ENCODE results near the gene BATF. TPM values are rescaled to one million over a fixed set of nuclear protein-coding genes. Genes with fewer than 3 reads are reported as not detected.

The BATF gene
- total and polyA plus RNA-seq, 2 experiments from 2014 or later: 3.1 TPM; not detected in 1

- no peak overlapping the region for H2AFZ ChIP-seq
- no peaks in the 10 kb centered on the region for H3K36me3 ChIP-seq (replicated peaks; ENCODE audit: insufficient read depth, low read depth)
- no peak overlapping the region for H3K4me2 ChIP-seq
- H3K9me3 ChIP-seq (ENCODE audit: low read depth): no peaks in the 10 kb centered on the region
- no peak for DNase-seq (ENCODE audit: low spot score)
- no peak for TF ChIP-seq CTCF (IDR thresholded peaks at IDR 0.05; ENCODE audit: poor library complexity)
- no peak overlapping the region for H3K27ac ChIP-seq
- no peaks in the 10 kb centered on the region for H3K27me3 ChIP-seq
- no peaks in the 10 kb centered on the region for H3K4me1 ChIP-seq (ENCODE audit: insufficient read depth)
- no peaks in the 10 kb centered on the region for H4K20me1 ChIP-seq (ENCODE audit: insufficient read depth, poor library complexity, severe bottlenecking)
- WGBS (ENCODE audit: low lambda C conversion rate, missing lambda C conversion rate): 84% methylated on average over 3 of the region's 3 CpGs
- H3K9me2 ChIP-seq (replicated peaks; ENCODE audit: insufficient read depth): no peaks in the 10 kb centered on the region
- no peaks in the 10 kb centered on the region for H3K79me2 ChIP-seq
- no peak overlapping the region for H3K4me3 ChIP-seq
Observed at GRCh38 chr14:75501080-75501479, 21.2 kb upstream of the BATF start.

DNA sequence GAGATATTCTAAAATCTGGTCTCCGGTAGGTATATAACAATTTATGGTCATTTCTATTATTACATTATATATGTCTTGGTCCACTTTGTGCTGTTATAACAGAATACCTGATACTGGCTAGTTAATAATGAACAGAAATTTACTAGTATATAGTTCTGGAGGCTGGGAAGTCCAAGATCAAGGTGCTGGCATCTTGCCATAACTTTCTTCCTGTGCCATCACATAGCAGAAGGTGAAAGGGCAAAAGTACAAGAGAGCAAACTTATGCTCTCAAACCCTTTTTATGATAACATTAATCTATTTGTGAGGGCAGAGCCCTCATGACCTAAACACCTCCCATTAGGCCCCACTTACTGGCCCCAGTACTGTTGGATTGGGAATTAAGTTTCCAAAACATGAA is 17.9 kb upstream of the BATF start:
- Histone ChIP-seq H3K79me2 (no peaks in the 10 kb centered on the region), H3K4me2 (no peak overlapping the region), H3K27me3 (no peaks in the 10 kb centered on the region), H3K27ac (no peak overlapping the region), H2AFZ (no peak overlapping the region), H3K9me2 (replicated peaks; ENCODE audit: insufficient read depth) (no peaks in the 10 kb centered on the region), H4K20me1 (ENCODE audit: insufficient read depth, poor library complexity, severe bottlenecking) (no peaks in the 10 kb centered on the region), H3K4me1 (ENCODE audit: insufficient read depth) (no peaks in the 10 kb centered on the region), H3K4me3 (no peak overlapping the region), H3K9me3 (ENCODE audit: low read depth) (no peaks in the 10 kb centered on the region), H3K36me3 (replicated peaks; ENCODE audit: insufficient read depth, low read depth) (no peaks in the 10 kb centered on the region)
- no peak for DNase-seq (ENCODE audit: low spot score)
- WGBS (ENCODE audit: low lambda C conversion rate, missing lambda C conversion rate): 93% methylated on average over 1 of the region's 1 CpG
- no peak for TF ChIP-seq CTCF (IDR thresholded peaks at IDR 0.05; ENCODE audit: poor library complexity)
- TF ChIP-seq EZH2 (IDR thresholded peaks at IDR 0.05; ENCODE audit: borderline replicate concordance): no peak

- TF ChIP-seq EZH2 (IDR thresholded peaks at IDR 0.05; ENCODE audit: borderline replicate concordance) (no peak), EZH2phosphoT487 (IDR thresholded peaks at IDR 0.05; ENCODE audit: low read depth, severe bottlenecking, unreplicated experiment) (no peak), CTCF (IDR thresholded peaks at IDR 0.05; ENCODE audit: poor library complexity) (no peak)
- 93% methylated on average over 1 of the region's 1 CpG for WGBS (ENCODE audit: low lambda C conversion rate, missing lambda C conversion rate)
- Histone ChIP-seq H3K4me3 (no peak overlapping the region), H3K27ac (no peak overlapping the region), H2AFZ (no peak overlapping the region), H3K9me2 (replicated peaks; ENCODE audit: insufficient read depth) (no peaks in the 10 kb centered on the region), H3K79me2 (no peaks in the 10 kb centered on the region), H3K4me1 (ENCODE audit: insufficient read depth) (no peaks in the 10 kb centered on the region), H3K9me3 (ENCODE audit: low read depth) (peaks cover 9% of the 10 kb centered on the region), H3K4me2 (no peak overlapping the region), H3K27me3 (no peaks in the 10 kb centered on the region), H4K20me1 (ENCODE audit: insufficient read depth, poor library complexity, severe bottlenecking) (no peaks in the 10 kb centered on the region), H3K36me3 (replicated peaks; ENCODE audit: insufficient read depth, low read depth) (no peaks in the 10 kb centered on the region)
- no peak for DNase-seq (ENCODE audit: low spot score)
Observed at GRCh38 chr14:75506930-75507329, 15.3 kb upstream of the BATF start.

DNA sequence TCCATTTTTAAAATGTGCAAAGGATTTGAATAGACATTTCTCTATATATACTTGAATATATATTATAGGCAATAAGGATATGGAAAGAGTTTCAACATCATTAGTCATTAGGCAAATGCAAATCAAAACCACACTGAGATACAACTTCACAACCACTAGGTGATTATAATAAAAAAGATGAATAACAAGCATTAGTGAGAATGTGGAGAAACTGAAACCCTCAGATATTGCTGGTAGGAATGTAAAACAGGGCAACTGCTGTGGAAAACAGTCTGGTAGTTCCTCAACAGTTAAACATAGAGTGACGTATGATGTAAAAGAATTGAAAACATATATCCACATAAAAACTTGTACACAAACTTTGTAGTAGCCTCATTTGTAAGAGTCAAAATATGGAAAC is 11.7 kb upstream of the BATF start:
- H3K4me2 ChIP-seq: no peak overlapping the region
- peaks cover 9% of the 10 kb centered on the region for H3K9me3 ChIP-seq (ENCODE audit: low read depth)
- no peaks in the 10 kb centered on the region for H3K36me3 ChIP-seq (replicated peaks; ENCODE audit: insufficient read depth, low read depth)
- no peak overlapping the region for H2AFZ ChIP-seq
- H3K27ac ChIP-seq: no peak overlapping the region
- H3K4me1 ChIP-seq (ENCODE audit: insufficient read depth): no peaks in the 10 kb centered on the region
- WGBS (ENCODE audit: low lambda C conversion rate, missing lambda C conversion rate): 96% methylated on average over 1 of the region's 1 CpG
- no peaks in the 10 kb centered on the region for H3K27me3 ChIP-seq
- no peaks in the 10 kb centered on the region for H3K79me2 ChIP-seq
- no peak overlapping the region for H3K4me3 ChIP-seq
- TF ChIP-seq CTCF (IDR thresholded peaks at IDR 0.05; ENCODE audit: poor library complexity) (no peak), EZH2phosphoT487 (IDR thresholded peaks at IDR 0.05; ENCODE audit: low read depth, severe bottlenecking, unreplicated experiment) (no peak), EZH2 (IDR thresholded peaks at IDR 0.05; ENCODE audit: borderline replicate concordance) (no peak)
- no peak for DNase-seq (ENCODE audit: low spot score)
- no peaks in the 10 kb centered on the region for H3K9me2 ChIP-seq (replicated peaks; ENCODE audit: insufficient read depth)
- H4K20me1 ChIP-seq (ENCODE audit: insufficient read depth, poor library complexity, severe bottlenecking): no peaks in the 10 kb centered on the region
